Measurements from ENCODE around the gene CASP6. TPM values are rescaled to one million over a fixed set of nuclear protein-coding genes. Genes with fewer than 3 reads are reported as not detected.

The CASP6 gene
- total RNA-seq, 3 donors from 2014 or later, result 18.6 to 39.1 (median 24.9) TPM

- H3K36me3 ChIP-seq, result no peaks in the 10 kb centered on the region
- no peaks in the 10 kb centered on the region for H3K9me3 ChIP-seq
- peak overlapping the region; percentile 62 to 92 for H3K27ac ChIP-seq
- H3K27me3 ChIP-seq, result no peaks in the 10 kb centered on the region
- peaks cover 0 to 8% of the 10 kb centered on the region in 2 donors for H3K4me1 ChIP-seq
- no peak for DNase-seq (ENCODE audit: low spot score in 2 of 2)
- peak overlapping the region; percentile 77 to 94 (median 85) for H3K4me3 ChIP-seq
- intact Hi-C loops (cut with DNase I; ENCODE audit: low total_unique reads), result no loop called here
- no peak for TF ChIP-seq POLR2A (IDR thresholded peaks at IDR 0.05)
- TF ChIP-seq, protein P1, sequence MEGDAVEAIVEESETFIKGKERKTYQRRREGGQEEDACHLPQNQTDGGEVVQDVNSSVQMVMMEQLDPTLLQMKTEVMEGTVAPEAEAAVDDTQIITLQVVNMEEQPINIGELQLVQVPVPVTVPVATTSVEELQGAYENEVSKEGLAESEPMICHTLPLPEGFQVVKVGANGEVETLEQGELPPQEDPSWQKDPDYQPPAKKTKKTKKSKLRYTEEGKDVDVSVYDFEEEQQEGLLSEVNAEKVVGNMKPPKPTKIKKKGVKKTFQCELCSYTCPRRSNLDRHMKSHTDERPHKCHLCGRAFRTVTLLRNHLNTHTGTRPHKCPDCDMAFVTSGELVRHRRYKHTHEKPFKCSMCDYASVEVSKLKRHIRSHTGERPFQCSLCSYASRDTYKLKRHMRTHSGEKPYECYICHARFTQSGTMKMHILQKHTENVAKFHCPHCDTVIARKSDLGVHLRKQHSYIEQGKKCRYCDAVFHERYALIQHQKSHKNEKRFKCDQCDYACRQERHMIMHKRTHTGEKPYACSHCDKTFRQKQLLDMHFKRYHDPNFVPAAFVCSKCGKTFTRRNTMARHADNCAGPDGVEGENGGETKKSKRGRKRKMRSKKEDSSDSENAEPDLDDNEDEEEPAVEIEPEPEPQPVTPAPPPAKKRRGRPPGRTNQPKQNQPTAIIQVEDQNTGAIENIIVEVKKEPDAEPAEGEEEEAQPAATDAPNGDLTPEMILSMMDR (IDR thresholded peaks at IDR 0.05), result no peak
- TF ChIP-seq POLR2AphosphoS5 (IDR thresholded peaks at IDR 0.05), result no peak
These were observed 568 bp upstream of the CASP6 start for GRCh38 chr4:109703664-109704361.

DNA sequence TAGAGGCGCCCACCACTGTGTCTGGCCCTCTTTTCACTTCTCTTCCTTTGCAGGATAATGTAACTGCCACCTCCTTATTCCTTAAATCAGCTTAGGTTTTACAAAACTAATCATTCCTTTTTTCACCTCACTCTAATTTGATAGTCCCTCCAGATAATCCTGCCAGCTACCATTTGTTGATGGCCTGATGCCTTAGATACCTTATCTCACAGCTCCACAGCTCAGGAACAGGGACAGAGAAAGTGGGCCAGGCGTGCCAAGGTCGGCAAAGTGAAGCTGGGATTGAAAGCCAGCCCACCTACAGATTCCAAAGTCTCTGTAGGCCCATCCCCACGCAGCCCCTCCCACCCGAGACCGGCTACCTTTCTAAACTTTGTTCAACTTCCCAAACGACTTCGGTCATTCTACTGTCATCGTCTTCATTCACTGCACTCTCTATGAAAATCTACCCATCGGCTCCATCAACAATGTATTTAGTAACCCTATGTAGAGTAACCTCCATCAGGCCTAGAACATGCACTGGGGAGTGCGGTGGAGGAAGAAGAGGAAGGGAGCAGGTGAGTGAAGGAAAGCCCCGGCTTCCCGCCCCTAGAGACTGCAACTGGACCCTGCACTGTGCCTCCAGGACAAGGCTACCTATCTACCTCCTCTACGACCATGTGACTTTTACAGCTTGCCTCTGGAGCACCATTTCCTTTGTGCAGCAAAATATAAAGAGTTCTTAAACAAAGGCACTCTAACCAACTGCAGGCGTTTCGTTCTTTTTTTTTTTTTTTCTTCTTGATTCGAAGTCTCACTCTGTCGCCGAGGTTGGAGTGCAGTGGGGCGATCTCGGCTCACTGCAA is 1.5 kb downstream of the CASP6 start:
- peak overlapping the region; percentile 62 to 92 for H3K27ac ChIP-seq
- H3K4me3 ChIP-seq, result peak overlapping the region; percentile 77 to 94 (median 85)
- peaks cover 0 to 8% of the 10 kb centered on the region in 2 donors for H3K4me1 ChIP-seq
- H3K27me3 ChIP-seq, result no peaks in the 10 kb centered on the region
- intact Hi-C loops (cut with DNase I; ENCODE audit: low total_unique reads), result no loop called here
- H3K9me3 ChIP-seq, result no peaks in the 10 kb centered on the region
- DNase-seq (ENCODE audit: low spot score in 2 of 2), result no peak
- no peaks in the 10 kb centered on the region for H3K36me3 ChIP-seq
- TF ChIP-seq, protein P1 (IDR thresholded peaks at IDR 0.05), result no peak
- TF ChIP-seq POLR2AphosphoS5 (IDR thresholded peaks at IDR 0.05) (no peak), POLR2A (IDR thresholded peaks at IDR 0.05) (no peak)

DNA sequence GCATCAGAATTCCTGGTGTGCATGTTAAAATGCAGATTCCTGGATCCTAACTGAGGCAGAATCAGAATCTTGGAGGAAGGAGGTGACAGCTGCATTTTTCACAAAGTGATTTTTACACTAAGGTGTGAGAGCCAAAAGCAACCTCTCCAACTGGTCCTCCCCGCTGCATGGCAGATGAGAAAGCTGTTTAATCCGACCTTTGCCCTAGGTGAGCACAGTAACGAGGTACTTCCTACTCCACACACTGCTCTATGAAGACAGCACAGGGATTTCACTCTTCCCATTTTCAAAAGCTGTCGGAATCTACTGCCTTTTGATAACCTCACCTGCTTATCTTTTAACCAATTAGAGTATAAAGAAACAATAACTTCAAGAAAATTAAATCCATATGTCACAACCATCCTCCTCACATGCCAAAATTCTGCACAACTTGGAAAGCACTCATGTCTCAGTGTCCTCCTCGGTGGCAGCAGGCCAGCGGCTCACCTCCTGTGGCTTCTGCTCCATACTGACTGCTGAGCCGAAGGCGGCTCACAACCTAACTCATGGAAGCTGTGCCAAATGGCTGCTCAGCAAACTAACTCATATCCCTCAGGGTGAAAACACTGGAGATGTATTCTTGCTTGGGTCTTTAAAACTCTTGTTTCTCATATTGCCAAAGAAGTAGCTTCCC is 3.6 kb downstream of the CASP6 start:
- no peak for DNase-seq (ENCODE audit: low spot score in 2 of 2)
- TF ChIP-seq, protein P1 (IDR thresholded peaks at IDR 0.05), result no peak
- TF ChIP-seq POLR2A (IDR thresholded peaks at IDR 0.05) (no peak), POLR2AphosphoS5 (IDR thresholded peaks at IDR 0.05) (no peak)
- H3K9me3 ChIP-seq, result no peaks in the 10 kb centered on the region
- no peak overlapping the region for H3K27ac ChIP-seq
- no peaks in the 10 kb centered on the region for H3K27me3 ChIP-seq
- peaks cover 0 to 8% of the 10 kb centered on the region in 2 donors for H3K4me1 ChIP-seq
- no peaks in the 10 kb centered on the region for H3K36me3 ChIP-seq
- H3K4me3 ChIP-seq, result no peak overlapping the region
- intact Hi-C loops (cut with DNase I; ENCODE audit: low total_unique reads), result no loop called here

DNA sequence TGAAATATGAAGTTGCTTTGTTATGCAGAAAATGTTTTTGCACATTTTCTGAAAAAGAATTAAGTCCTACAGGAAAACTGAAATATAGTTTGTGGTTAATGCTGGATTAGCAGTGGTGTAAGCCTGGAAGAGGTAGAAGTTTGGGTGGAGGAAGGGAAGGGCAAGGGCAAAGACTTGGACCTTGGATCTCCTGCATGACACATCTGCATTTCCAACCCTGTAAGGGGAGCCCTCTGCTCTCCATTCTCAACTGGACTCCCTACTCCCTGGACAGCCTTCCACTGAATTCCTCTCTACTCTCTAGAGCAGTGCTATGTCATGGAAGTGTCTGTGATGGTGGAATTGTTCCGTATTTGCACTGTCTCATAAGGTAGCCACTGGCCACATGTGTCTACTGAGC is 4.6 kb downstream of the CASP6 start:
- H3K4me3 ChIP-seq, result no peak overlapping the region
- H3K27ac ChIP-seq, result no peak overlapping the region
- no peaks in the 10 kb centered on the region for H3K27me3 ChIP-seq
- intact Hi-C loops (cut with DNase I; ENCODE audit: low total_unique reads), result no loop called here
- TF ChIP-seq, protein P1 (IDR thresholded peaks at IDR 0.05), result no peak
- TF ChIP-seq POLR2A (IDR thresholded peaks at IDR 0.05) (no peak), POLR2AphosphoS5 (IDR thresholded peaks at IDR 0.05) (no peak)
- H3K36me3 ChIP-seq, result no peaks in the 10 kb centered on the region
- DNase-seq (ENCODE audit: low spot score in 2 of 2), result no peak
- H3K4me1 ChIP-seq, result peaks cover 0 to 8% of the 10 kb centered on the region in 2 donors
- H3K9me3 ChIP-seq, result no peaks in the 10 kb centered on the region

All from breast epithelium (tissue), 4 donors.